ENCODE measurements around the gene CLDN20. TPM values are rescaled to one million over a fixed set of nuclear protein-coding genes. Genes with fewer than 3 reads are reported as not detected.
A peak's percentile ranks its signal among the peaks of the same experiment; 100 is the strongest.

Gene CLDN20
- total RNA-seq, 3 donors from 2014 or later = not detected

DNA sequence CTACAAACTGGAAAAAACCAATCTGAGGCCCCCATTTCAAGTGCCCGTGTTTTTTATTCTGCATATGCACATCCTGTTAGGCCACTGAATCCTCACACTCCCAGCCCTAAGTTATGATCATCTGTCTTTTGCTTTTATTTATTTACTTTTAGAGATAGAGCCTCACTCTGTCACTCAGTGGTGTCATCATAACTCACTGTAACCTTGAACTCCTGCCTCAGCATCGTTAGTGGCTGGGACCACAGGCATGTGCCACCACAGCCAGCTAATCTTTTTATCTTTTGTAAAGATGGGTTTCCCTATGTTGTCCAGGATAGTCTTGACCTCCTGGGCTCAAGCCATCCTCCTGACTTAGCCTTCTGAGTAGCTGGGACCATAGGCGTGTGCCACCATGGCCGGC is 29.6 kb upstream of the CLDN20 start:
- DNase-seq (no peak), ATAC-seq (no peak)
- H3K27me3 Mint-ChIP-seq (ENCODE audit: low read depth) = no peaks in the 10 kb centered on the region
- no peaks in the 10 kb centered on the region for H3K4me1 Mint-ChIP-seq (ENCODE audit: low read depth)
- peaks cover 3% of the 10 kb centered on the region for H3K36me3 Mint-ChIP-seq (ENCODE audit: insufficient read depth)
- H3K4me3 Mint-ChIP-seq = no peak overlapping the region
- H3K9me3 Mint-ChIP-seq = peaks cover 3% of the 10 kb centered on the region

DNA sequence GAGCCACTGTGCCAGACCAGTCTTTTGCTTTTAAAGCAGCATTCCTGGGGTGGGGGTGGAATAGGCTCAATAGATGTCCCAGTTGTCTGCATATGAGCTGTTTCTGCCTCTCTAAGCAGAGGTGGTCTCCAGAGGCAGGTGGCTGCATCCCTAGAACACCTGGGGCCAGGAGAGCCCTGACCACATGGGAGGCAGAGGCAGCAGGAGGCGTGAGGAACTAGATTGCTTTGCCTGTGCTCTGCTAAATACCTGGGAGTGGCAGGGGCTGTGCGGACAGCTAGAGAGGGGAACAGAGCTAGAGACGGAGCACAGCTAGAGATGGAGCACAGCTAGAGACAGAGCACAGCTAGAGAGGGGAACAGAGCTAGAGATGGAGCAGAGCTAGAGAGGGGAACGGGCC is 29.1 kb upstream of the CLDN20 start:
- Mint-ChIP-seq H3K9me3 (peaks cover 3% of the 10 kb centered on the region), H3K27me3 (ENCODE audit: low read depth) (no peaks in the 10 kb centered on the region), H3K36me3 (ENCODE audit: insufficient read depth) (peaks cover 3% of the 10 kb centered on the region), H3K4me1 (ENCODE audit: low read depth) (no peaks in the 10 kb centered on the region), H3K4me3 (no peak overlapping the region)
- DNase-seq (no peak), ATAC-seq (no peak)

DNA sequence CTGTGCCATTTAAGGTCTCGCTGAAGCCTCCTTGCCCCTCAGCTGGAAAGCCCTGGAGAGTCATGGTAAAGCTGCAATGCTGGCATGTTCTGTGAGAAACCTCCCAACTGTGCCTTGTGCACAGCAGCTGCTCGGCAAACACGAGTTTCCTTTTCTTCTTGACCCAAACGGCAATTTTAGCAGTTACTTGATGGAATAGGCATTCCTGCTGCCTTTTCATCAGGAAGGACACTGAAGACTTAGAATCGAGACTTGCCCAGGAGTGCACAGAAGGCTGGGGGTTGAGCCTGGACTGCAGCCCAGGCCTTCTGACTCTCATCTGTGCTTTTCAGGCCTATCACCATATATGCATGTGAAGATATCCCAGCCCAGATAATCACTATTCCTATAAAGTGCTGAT is 28.7 kb upstream of the CLDN20 start:
- Mint-ChIP-seq H3K27me3 (ENCODE audit: low read depth) (no peaks in the 10 kb centered on the region), H3K4me1 (ENCODE audit: low read depth) (no peaks in the 10 kb centered on the region), H3K36me3 (ENCODE audit: insufficient read depth) (peaks cover 3% of the 10 kb centered on the region), H3K9me3 (peaks cover 3% of the 10 kb centered on the region), H3K4me3 (no peak overlapping the region)
- DNase-seq (no peak), ATAC-seq (no peak)

- H3K4me3 Mint-ChIP-seq = no peak overlapping the region
- no peaks in the 10 kb centered on the region for H3K4me1 Mint-ChIP-seq (ENCODE audit: low read depth)
- H3K9me3 Mint-ChIP-seq = peaks cover 3% of the 10 kb centered on the region
- no peak for DNase-seq
- H3K27me3 Mint-ChIP-seq (ENCODE audit: low read depth) = no peaks in the 10 kb centered on the region
- peaks cover 3% of the 10 kb centered on the region for H3K36me3 Mint-ChIP-seq (ENCODE audit: insufficient read depth)
- ATAC-seq = no peak
Observed at GRCh38 chr6:155237613-155238012, 26.2 kb upstream of the CLDN20 start.

DNA sequence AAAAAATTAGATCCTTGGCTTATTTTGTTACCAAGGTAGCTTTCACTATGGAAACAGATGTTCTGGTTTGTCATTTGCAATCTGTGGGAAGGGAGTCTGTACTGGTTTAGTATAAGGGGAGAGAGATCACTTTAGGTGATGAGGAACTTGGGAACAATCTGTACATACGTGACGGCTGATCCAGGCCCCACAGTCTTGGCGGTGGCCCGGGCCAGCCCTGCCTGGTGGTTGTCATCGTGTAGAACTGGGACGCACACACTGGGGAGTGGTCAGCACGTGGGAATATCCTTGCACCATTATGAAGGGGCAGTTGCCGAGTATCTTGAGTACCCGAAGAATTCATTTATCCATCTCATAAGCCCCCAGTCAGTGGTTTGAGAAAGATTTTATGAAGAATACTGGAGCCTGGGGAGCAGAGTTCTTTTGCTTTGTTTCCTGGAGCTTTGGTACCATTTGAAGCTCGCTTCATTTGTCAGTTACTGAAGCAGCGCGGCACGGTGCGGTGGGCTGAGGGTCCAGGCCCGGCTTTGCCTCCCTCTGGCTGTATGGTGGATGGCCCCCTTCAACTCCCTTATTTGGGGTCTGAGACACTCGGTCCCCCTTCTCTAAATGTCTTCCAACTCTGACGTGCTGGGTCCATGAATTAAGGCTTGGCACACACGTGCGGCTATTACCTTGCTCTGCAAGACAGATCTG is 22.8 kb upstream of the CLDN20 start:
- peaks cover 3% of the 10 kb centered on the region for H3K36me3 Mint-ChIP-seq (ENCODE audit: insufficient read depth)
- ATAC-seq (no peak), DNase-seq (no peak)
- no peaks in the 10 kb centered on the region for H3K27me3 Mint-ChIP-seq (ENCODE audit: low read depth)
- peaks cover 3% of the 10 kb centered on the region for H3K9me3 Mint-ChIP-seq
- no peaks in the 10 kb centered on the region for H3K4me1 Mint-ChIP-seq (ENCODE audit: low read depth)
- no peak overlapping the region for H3K4me3 Mint-ChIP-seq

DNA sequence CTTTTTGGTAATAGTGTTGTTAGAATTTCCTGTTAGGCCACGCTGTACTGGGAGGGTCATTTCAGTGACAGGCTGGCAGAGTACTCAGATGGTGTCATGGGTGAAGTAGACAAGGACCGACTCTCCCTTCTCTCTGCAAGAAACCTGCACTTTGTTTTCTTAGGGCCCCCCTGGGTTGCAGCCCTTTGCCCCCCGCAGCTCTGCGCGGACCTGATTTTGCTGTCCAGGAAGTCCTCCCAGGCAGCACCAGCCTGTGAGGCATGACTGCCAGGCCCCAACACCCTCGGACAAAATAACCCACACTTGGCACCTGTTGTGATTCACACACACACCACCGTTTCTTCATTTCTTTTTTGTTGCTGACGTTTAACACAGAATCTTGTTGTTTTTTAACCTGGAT is 21.8 kb upstream of the CLDN20 start:
- Mint-ChIP-seq H3K4me1 (ENCODE audit: low read depth) (no peaks in the 10 kb centered on the region), H3K9me3 (peaks cover 3% of the 10 kb centered on the region), H3K4me3 (no peak overlapping the region), H3K36me3 (ENCODE audit: insufficient read depth) (peaks cover 3% of the 10 kb centered on the region), H3K27me3 (ENCODE audit: low read depth) (no peaks in the 10 kb centered on the region)
- ATAC-seq = no peak
- no peak for DNase-seq

DNA sequence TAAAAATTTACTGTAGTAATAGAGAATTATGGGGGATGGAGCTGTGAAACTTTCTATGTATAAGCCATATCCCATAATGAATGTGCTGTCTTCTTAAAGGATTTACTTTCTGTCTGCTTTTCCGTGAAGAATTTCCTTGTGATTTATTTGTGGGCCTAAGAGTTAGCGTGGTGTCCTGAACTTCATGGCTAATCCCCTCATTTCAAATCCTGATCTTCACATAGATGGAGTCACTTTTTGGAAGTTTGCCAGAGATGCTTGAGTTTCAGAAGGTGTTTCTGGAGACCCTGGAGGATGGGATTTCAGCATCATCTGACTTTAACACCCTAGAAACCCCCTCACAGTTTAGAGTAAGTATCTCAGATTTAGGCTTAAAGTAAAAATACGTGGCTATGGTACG is 19.4 kb upstream of the CLDN20 start:
- Mint-ChIP-seq H3K4me1 (ENCODE audit: low read depth) (peaks cover 2% of the 10 kb centered on the region), H3K9me3 (no peaks in the 10 kb centered on the region), H3K36me3 (ENCODE audit: insufficient read depth) (peaks cover 3% of the 10 kb centered on the region), H3K27me3 (ENCODE audit: low read depth) (no peaks in the 10 kb centered on the region), H3K4me3 (no peak overlapping the region)
- ATAC-seq (no peak), DNase-seq (no peak)

GRCh38 chr6:155245193-155245592 is 18.6 kb upstream of the CLDN20 start:
- peaks cover 2% of the 10 kb centered on the region for H3K4me1 Mint-ChIP-seq (ENCODE audit: low read depth)
- H3K4me3 Mint-ChIP-seq = no peak overlapping the region
- H3K27me3 Mint-ChIP-seq (ENCODE audit: low read depth) = no peaks in the 10 kb centered on the region
- DNase-seq (no peak), ATAC-seq (no peak)
- H3K9me3 Mint-ChIP-seq = no peaks in the 10 kb centered on the region
- peaks cover 9% of the 10 kb centered on the region for H3K36me3 Mint-ChIP-seq (ENCODE audit: insufficient read depth)

DNA sequence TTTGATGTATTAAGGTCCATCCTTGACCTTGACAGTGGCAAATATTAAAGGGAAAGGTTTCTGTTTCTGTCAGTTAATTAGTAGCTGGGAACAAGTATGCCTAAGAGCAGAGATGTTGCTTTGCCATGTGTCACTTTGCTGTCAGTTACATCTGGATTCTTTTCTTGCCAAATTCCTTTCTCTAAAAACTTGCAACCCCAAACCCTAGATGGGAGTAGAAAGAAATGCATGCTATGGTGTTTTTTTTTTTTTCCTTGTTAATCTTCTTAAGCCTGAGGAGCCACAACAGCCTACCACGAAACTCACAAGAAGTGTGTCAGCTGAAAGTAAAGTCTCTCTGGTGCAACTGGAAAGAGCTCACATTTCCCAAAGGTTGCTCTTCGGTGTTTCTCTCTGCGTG is 18.0 kb upstream of the CLDN20 start:
- Mint-ChIP-seq H3K27me3 (ENCODE audit: low read depth) (no peaks in the 10 kb centered on the region), H3K9me3 (no peaks in the 10 kb centered on the region), H3K36me3 (ENCODE audit: insufficient read depth) (peaks cover 9% of the 10 kb centered on the region), H3K4me1 (ENCODE audit: low read depth) (peaks cover 2% of the 10 kb centered on the region), H3K4me3 (no peak overlapping the region)
- ATAC-seq (no peak), DNase-seq (no peak)

DNA sequence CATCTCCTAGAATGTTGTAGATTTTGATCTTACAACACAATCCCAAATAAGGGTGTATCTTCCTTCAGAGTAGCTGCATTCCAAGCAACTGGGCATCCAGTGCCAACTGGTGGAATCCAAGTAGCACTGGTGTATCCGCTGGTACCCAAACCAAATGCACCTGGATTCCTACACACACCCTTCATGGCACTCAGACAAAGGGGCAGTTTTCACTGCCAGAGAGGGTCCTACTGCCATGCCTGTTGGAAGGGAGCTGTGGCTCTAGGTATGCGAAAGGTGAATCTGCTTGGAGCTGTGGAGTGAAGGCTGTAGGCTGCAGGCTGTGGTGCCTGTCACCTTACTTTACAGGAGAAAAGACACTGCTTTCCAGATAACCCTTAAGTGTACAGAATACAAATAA is 17.0 kb upstream of the CLDN20 start:
- Mint-ChIP-seq H3K4me1 (ENCODE audit: low read depth) (peaks cover 2% of the 10 kb centered on the region), H3K9me3 (no peaks in the 10 kb centered on the region), H3K4me3 (no peak overlapping the region), H3K36me3 (ENCODE audit: insufficient read depth) (peaks cover 12% of the 10 kb centered on the region), H3K27me3 (ENCODE audit: low read depth) (no peaks in the 10 kb centered on the region)
- ATAC-seq (no peak), DNase-seq (no peak)

DNA sequence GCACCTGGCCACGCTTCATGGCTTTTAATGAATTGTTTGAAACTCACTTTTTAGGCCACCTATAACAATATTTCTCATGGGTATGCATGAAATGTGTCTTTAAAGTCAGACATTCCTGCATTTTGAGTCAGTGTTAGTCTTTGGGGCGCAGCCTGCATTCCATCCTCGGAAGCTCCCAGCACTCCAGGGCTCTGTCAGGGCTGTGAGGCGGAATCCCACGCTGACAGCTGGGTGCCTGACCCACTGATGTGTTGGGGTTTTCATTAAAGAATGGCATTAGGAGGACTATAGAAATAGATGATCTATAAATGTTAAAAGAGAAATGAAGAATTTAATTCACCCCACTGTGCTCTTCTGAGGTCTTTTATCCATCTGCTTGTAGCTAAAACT is 16.2 kb upstream of the CLDN20 start:
- Mint-ChIP-seq H3K9me3 (no peaks in the 10 kb centered on the region), H3K4me1 (ENCODE audit: low read depth) (peaks cover 2% of the 10 kb centered on the region), H3K36me3 (ENCODE audit: insufficient read depth) (peaks cover 12% of the 10 kb centered on the region), H3K4me3 (no peak overlapping the region), H3K27me3 (ENCODE audit: low read depth) (no peaks in the 10 kb centered on the region)
- DNase-seq = no peak
- ATAC-seq = no peak

DNA sequence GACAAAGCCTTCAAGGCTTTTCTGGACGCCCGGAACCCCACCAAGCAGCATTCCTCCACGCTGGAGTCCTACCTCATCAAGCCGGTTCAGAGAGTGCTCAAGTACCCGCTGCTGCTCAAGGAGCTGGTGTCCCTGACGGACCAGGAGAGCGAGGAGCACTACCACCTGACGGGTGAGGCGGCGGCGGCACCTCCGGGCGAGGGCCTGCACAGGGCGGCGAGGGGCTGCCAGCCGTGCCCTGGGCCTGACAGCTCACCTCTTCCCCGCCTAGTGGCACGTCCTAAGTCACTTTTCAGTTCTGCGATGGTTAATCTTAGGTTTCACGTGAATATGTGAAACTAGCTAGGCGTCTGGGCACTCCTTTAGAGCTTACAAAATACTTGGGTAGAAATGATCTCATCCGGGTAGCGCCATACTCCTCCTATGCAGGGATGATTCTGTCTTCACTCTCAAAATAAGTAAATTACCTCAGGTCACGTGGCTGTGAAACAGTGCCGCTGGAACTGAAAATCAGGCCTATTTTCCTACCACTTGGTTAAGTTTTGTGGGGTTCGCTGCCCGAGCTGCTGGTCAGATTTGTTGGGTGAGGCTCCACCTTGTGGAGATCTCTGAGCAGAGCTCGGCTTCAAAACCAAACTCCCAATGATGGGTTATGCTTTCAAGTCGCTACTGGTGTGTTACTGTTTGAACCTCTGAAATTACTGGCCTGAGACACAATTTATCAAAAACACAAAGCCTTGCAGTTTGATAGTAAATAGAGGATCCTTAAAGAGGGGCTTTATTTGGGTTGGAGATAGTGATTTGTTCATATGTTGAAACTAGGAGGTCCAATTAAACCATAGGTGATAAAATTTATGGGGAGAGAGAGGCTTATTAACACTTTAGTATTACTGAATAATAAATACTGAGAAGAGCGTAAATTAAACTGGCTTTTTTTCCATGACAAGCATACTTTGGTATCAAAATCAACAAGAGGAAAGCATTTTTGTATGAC is 15.5 kb upstream of the CLDN20 start:
- H3K9me3 Mint-ChIP-seq = no peaks in the 10 kb centered on the region
- H3K36me3 Mint-ChIP-seq (ENCODE audit: insufficient read depth) = peaks cover 12% of the 10 kb centered on the region
- H3K4me1 Mint-ChIP-seq (ENCODE audit: low read depth) = peaks cover 2% of the 10 kb centered on the region
- no peaks in the 10 kb centered on the region for H3K27me3 Mint-ChIP-seq (ENCODE audit: low read depth)
- no peak overlapping the region for H3K4me3 Mint-ChIP-seq
- ATAC-seq (peak; percentile 35 to 36), DNase-seq (no peak)

DNA sequence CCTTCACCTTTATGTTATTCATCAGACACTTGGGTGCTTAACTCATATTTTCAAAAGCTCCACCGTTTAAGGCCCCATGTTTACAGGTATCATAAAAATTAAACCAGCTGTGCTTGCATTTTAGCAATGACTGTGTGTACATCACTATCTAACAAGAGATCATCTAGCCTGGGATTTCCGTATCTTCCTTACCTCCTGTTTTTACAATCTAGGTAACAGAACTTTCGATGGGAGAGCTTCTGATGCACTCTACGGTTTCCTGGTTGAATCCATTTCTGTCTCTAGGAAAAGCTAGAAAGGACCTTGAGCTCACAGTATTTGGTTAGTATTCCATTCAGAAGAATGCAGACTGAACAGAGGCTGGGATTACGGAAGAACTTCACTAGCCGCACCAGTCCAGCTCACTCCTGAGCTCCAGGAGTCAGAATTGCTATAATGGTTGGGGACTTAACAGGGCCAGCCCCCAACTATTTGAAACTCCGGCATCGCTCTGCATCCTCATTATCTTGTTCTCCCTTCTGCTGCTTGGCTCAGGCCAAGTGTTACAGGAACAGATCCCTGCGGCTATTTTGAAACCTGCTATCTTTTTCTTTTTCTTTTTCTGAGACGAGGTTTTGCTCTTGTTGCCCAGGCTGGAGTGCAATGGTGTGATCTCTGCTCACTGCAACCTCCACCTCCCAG is 13.0 kb upstream of the CLDN20 start:
- Mint-ChIP-seq H3K9me3 (no peaks in the 10 kb centered on the region), H3K4me3 (no peak overlapping the region), H3K4me1 (ENCODE audit: low read depth) (peaks cover 2% of the 10 kb centered on the region), H3K27me3 (ENCODE audit: low read depth) (no peaks in the 10 kb centered on the region), H3K36me3 (ENCODE audit: insufficient read depth) (peaks cover 27% of the 10 kb centered on the region)
- DNase-seq = no peak
- ATAC-seq = no peak

DNA sequence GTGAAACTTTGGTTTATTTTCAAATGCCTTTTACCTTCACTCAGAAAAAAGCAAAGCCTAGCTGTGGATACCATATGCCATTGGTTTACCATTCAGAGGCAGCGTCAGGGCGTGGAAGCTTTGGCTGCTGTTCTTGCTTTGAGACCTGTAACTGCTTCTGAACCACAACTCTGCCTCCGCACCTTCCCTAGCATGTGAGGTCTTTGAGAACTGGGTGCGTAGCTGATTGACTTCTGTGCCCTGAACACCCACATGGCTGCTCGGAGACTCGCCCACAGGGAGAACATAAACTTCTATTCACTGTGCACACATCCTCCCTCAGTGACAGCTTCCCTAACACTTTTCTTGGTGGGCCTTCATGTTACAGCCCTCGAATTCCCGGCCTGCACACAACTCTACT is 11.2 kb upstream of the CLDN20 start:
- no peak for ATAC-seq
- no peak overlapping the region for H3K4me3 Mint-ChIP-seq
- H3K9me3 Mint-ChIP-seq = no peaks in the 10 kb centered on the region
- no peaks in the 10 kb centered on the region for H3K27me3 Mint-ChIP-seq (ENCODE audit: low read depth)
- peaks cover 35% of the 10 kb centered on the region for H3K36me3 Mint-ChIP-seq (ENCODE audit: insufficient read depth)
- DNase-seq = no peak
- peaks cover 2% of the 10 kb centered on the region for H3K4me1 Mint-ChIP-seq (ENCODE audit: low read depth)
